Adrenal gland (tissue), 12 donors: ENCODE results near the gene VWA3B. TPM values are rescaled to one million over a fixed set of nuclear protein-coding genes. Genes with fewer than 3 reads are reported as not detected.

Experiments used
- DNase-seq, 7 donors: peaks; one replicate each; pipeline ENCODE4 v3.0.0-alpha.2; 2019 to 2020
- H3K27ac ChIP-seq, 5 donors: fragments of 200-600 bp; sonication (generic) in 4 of 5; 1 replicate in 3 of 5; 2 replicates in 2 of 5; pipeline versions ENCODE4 v1.5.1 to v1.8.0; 2016 to 2020; ENCODE audit warnings: mild to moderate bottlenecking in 1 of 5
- H3K27me3 ChIP-seq: fragments of 200-600 bp; 2 replicates; pipeline ENCODE4 v1.8.0; 2021
- H3K36me3 ChIP-seq, 2 donors: fragments of 200-600 bp; replicated peaks in 1 of 2; 1 replicate in 1 of 2; 2 replicates in 1 of 2; pipeline versions ENCODE4 v1.5.1 to v1.8.0; 2018 to 2022
- H3K4me1 ChIP-seq, 2 donors: fragments of 200-600 bp; replicated peaks in 1 of 2; 1 replicate in 1 of 2; 2 replicates in 1 of 2; pipeline versions ENCODE4 v1.5.1 to v1.8.0; 2018 to 2021
- H3K4me3 ChIP-seq, 4 donors: fragments of 200-600 bp; sonication (generic) in 3 of 4; one replicate each; pipeline ENCODE4 v1.5.1; 2016 to 2018
- H3K9me3 ChIP-seq, 3 donors: fragments of 200-600 bp; sonication (generic) in 1 of 3; replicated peaks in 1 of 3; 1 replicate in 2 of 3; 2 replicates in 1 of 3; pipeline versions ENCODE4 v1.5.1 to v1.8.0; 2016 to 2021
- POLR2A ChIP-seq, 2 donors: fragments of 450-650 bp; IDR thresholded peaks; one replicate each; pipeline ENCODE4 v1.6.1; 2017; ENCODE audit warnings: antibody characterized with exemption in 2 of 2, mild to moderate bottlenecking in 2 of 2, moderate library complexity in 1 of 2
- WGBS, 4 donors: extraction: QIAGEN DNeasy Blood & Tissue Kit in 2 of 4; methylation state at CpG; one replicate each; pipeline versions ENCODE4 v1.1.5 to v1.1.7; 2013 to 2017; 5-methylcytosine and 5-hydroxymethylcytosine counted together
- intact Hi-C, 2 donors: fragments of 100-400 bp; cut with DNase I; formaldehyde crosslinking; loops; one replicate each; pipeline versions ENCODE4 v1.14.1 to v1.15.0; 2022 to 2023
- polyA plus RNA-seq, 3 donors: library from polyadenylated mRNA; stranded (reverse); fragments of 200-250 nt in 2 of 3; fragments of 350-450 nt in 1 of 3; fragmentation: Illumina TruSeq in 1 of 3; extraction: RNeasy Lipid Tissue Mini Kit (QIAGEN cat#74804) in 1 of 3; gene quantifications; one replicate each; pipeline ENCODE4 v1.2.3, GENCODE V29; 2013 to 2014
- total RNA-seq, 9 donors: library from RNA; depleted of rRNA in 4 of 9; stranded (reverse); fragments of >200 nt in 4 of 9; fragments of 120-200 nt in 1 of 9; fragmentation: NEBNext Ultra II Directional in 1 of 9; extraction: Animal tissue kit (Norgen Biotek cat#: 25700) in 1 of 9; gene quantifications; one replicate each; pipeline versions ENCODE4 v1.1.0 to v1.2.4, GENCODE V29; 2013 to 2023
- TF ChIP-seq, protein P1 (sequence below), 6 experiments: fragments of 450-650 bp in 4 of 6; fragments of 200-600 bp in 2 of 6; sonication (generic) in 1 of 6; IDR thresholded peaks; 1 replicate in 5 of 6; 2 replicates in 1 of 6; pipeline versions ENCODE4 v1.5.1 to v1.8.0; 2016 to 2021; ENCODE audit warnings: antibody characterized with exemption in 6 of 6, mild to moderate bottlenecking in 2 of 6, moderate library complexity in 1 of 6
- donor health status: healthy with polysubstance abuse.
- donor health status: Bipolar disorder and iron deficiency.
- donor health status: DM: yes; HTN: yes; CAD: no.
- donor health status: DM: no; HTN: no; CAD: no.
- donor health status: DM: no; HTN: no; CAD: no.
- donor health status: DM: yes; HTN: yes; CAD: no.

Gene VWA3B
- total and polyA plus RNA-seq, 12 donors: 0.07 to 0.33 (median 0.17) TPM; not detected in 8

DNA sequence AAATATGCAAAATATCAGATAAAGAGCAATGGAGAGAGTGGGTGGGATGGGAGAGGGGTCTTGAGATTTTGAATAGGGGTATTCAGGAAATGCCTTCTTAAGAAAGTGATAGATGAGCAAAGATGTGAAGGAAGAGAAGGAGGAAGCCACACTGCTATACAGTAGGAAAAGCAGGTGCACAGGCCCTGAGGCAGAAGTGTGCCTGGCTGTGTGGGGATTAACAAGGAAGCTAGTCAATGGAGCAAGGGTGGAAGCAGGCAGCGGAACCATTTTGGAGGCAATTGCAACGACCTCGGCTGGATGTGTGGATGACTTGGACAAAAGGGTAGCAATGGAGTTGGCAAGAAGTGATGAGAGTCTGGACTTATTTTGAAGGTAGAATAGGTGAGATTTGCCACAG, 248.3 kb downstream of the VWA3B start:
- Histone ChIP-seq H3K36me3 (no peaks in the 10 kb centered on the region), H3K4me3 (no peak overlapping the region), H3K27ac (no peak overlapping the region), H3K27me3 (no peaks in the 10 kb centered on the region), H3K9me3 (no peaks in the 10 kb centered on the region), H3K4me1 (no peaks in the 10 kb centered on the region)
- intact Hi-C loops: no loop called here
- DNase-seq: no peak
- 84 to 93% (median 85%) methylated on average over 3 of the region's 3 CpGs for WGBS, 4 donors
- TF ChIP-seq POLR2A (IDR thresholded peaks at IDR 0.05): no peak
- TF ChIP-seq, protein P1, sequence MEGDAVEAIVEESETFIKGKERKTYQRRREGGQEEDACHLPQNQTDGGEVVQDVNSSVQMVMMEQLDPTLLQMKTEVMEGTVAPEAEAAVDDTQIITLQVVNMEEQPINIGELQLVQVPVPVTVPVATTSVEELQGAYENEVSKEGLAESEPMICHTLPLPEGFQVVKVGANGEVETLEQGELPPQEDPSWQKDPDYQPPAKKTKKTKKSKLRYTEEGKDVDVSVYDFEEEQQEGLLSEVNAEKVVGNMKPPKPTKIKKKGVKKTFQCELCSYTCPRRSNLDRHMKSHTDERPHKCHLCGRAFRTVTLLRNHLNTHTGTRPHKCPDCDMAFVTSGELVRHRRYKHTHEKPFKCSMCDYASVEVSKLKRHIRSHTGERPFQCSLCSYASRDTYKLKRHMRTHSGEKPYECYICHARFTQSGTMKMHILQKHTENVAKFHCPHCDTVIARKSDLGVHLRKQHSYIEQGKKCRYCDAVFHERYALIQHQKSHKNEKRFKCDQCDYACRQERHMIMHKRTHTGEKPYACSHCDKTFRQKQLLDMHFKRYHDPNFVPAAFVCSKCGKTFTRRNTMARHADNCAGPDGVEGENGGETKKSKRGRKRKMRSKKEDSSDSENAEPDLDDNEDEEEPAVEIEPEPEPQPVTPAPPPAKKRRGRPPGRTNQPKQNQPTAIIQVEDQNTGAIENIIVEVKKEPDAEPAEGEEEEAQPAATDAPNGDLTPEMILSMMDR (IDR thresholded peaks at IDR 0.05): no peak

DNA sequence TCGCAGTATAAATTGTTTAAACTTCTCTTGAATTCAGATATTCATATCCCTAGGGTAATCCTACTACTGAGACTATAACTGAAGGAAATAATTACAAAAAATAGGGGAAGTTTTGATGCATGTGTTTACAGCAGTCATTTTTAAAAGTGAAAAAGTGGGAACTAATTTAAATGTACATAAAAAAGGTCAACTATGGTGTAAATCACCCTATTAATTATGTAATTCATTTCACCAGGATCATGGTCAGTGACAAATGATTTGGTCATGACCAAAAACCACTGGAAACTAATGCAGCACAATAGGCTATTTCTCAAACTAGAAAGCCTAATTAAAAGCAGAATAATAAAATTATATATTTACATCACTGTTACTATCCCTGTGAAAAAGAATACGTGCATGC, 254.3 kb downstream of the VWA3B start:
- intact Hi-C loops: no loop called here
- Histone ChIP-seq H3K4me1 (peaks cover 0 to 1% of the 10 kb centered on the region in 2 donors), H3K27me3 (peaks cover 17% of the 10 kb centered on the region), H3K9me3 (no peaks in the 10 kb centered on the region), H3K4me3 (no peak overlapping the region), H3K36me3 (no peaks in the 10 kb centered on the region), H3K27ac (no peak overlapping the region)
- WGBS, 4 donors: 86 to 93% (median 90%) methylated on average over 2 of the region's 2 CpGs
- TF ChIP-seq POLR2A (IDR thresholded peaks at IDR 0.05): no peak
- TF ChIP-seq, protein P1 (IDR thresholded peaks at IDR 0.05): no peak
- DNase-seq: no peak

DNA sequence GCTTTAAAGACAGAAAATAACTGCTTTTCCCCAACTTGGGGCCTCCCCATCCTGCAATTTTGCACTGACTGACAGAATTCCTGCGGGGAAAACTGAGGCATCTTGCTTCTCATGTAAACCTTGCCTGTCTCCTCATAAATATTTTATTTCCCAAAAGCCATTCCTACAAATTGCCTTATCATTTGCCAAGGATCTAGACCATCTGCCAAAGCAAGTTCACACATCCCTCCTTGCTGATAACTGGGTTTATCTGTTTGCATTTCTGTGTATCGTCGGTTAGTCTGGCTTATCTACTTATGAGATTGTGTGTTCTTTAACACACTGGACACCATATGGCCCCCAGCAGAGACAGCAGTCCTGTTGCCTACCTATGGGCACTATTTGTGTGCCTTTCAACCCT, 256.3 kb downstream of the VWA3B start:
- intact Hi-C loops: no loop called here
- Histone ChIP-seq H3K4me1 (peaks cover 3 to 12% of the 10 kb centered on the region in 2 donors), H3K27ac (no peak overlapping the region), H3K4me3 (no peak overlapping the region), H3K27me3 (peaks cover 37% of the 10 kb centered on the region), H3K36me3 (no peaks in the 10 kb centered on the region), H3K9me3 (no peaks in the 10 kb centered on the region)
- 54 to 63% (median 56%) methylated on average over 3 of the region's 3 CpGs for WGBS, 4 donors
- TF ChIP-seq, protein P1 (IDR thresholded peaks at IDR 0.05): no peak
- TF ChIP-seq POLR2A (IDR thresholded peaks at IDR 0.05): no peak
- DNase-seq: no peak

DNA sequence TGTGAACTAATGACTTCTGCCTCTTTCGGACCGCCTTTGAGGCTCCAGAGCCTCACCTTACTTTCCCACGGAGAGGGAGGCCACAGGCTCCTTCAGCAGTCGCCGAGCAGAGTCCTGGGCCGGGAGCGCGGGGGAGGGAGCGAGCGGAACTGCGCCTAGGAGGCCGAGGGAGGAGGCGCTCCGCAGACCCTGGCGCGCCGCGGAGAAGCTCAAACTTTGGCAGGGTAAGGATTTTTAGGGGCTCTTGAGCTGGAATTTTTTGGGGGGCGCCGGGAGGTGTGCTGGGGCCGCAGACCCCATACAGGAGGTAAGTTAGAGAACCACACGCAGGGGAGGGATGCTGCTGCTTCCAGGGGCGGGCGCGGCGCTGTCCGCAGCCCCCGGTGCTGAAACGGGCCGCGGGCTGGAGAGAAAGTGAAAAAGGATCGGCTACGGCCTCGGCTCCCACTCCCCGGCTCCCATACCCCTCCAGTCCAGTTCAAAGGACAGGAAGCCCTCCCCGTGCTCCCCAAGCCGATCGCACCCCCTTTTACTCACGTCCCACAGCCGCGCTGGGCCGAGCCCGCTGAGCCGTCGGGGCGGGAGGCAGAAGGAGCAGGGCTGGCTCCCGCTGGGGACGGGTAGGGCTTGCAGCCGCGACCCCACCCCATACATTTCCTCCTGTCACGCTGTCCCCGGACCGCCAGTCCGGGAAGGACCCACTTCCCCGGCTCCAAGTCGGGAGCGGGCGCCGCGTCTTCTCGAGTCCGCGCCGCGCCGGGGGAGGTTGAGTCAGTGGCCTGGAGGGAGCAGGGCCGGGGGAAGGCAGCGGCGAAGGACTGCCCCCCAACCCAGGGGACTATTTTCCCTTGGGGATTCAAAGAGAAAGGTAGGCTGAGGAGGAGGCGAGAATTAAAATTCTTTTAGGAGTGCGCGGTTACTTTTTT, 259.6 kb downstream of the VWA3B start, which contains the start of gene CNGA3:
Gene CNGA3, plus strand, starts transcription at position 146 of the 926 bp plus-strand sequence. CDS start 23,520 bp downstream, outside the sequence.
- peaks cover 3 to 12% of the 10 kb centered on the region in 2 donors for H3K4me1 ChIP-seq
- no peaks in the 10 kb centered on the region for H3K36me3 ChIP-seq
- intact Hi-C loops: no loop called here
- peak in 4 of 7 donors; percentile 11 to 37 (median 31) for DNase-seq
- H3K4me3 ChIP-seq: peak within 1 kb of the TSS in 1 of 4 donors; percentile 36
- no peak within 1 kb of the TSS for H3K27ac ChIP-seq
- TF ChIP-seq, protein P1 (IDR thresholded peaks at IDR 0.05): no peak
- TF ChIP-seq POLR2A (IDR thresholded peaks at IDR 0.05): no peak
- WGBS, 4 donors: 3 to 7% (median 4%) methylated on average over 31 to 72 of the region's 72 CpGs
- peaks cover 53% of the 10 kb centered on the region for H3K27me3 ChIP-seq
- H3K9me3 ChIP-seq: no peaks in the 10 kb centered on the region
